GM23338 (cell line): ENCODE data around the gene SUSD2. TPM values are rescaled to one million over a fixed set of nuclear protein-coding genes. Genes with fewer than 3 reads are reported as not detected.

Experiments
- ATAC-seq: fragments of 200-7000 bp; cut with Tn5 transposase; 3 replicates; pipeline ENCODE4 v1.9.1; 2020
- DNase-seq: peaks from one replicate; pipeline ENCODE4 v3.0.0-alpha.2; 2015; ENCODE audit warnings: low spot score
- H2AFZ ChIP-seq: fragments of 200-600 bp; sonication (generic); 2 replicates; pipeline ENCODE4 v1.8.0; 2016; ENCODE audit warnings: antibody characterized with exemption, mild to moderate bottlenecking, moderate library complexity
- H3F3A ChIP-seq: fragments of 200-600 bp; sonication (generic); replicated peaks from 2 replicates; pipeline ENCODE4 v1.8.0; 2017; ENCODE audit warnings: antibody characterized with exemption, mixed run types, low read depth
- H3K27ac ChIP-seq: fragments of 200-600 bp; sonication (generic); 2 replicates; pipeline ENCODE4 v1.6.1; 2016; ENCODE audit warnings: low read depth
- H3K27me3 ChIP-seq: fragments of 200-600 bp; sonication (generic); 2 replicates; pipeline ENCODE4 v1.8.0; 2016; ENCODE audit warnings: mild to moderate bottlenecking, mixed run types, moderate library complexity; ENCODE audit not compliant: insufficient read depth
- H3K36me3 ChIP-seq: fragments of 200-600 bp; sonication (generic); 2 replicates; pipeline ENCODE4 v1.8.0; 2016; ENCODE audit warnings: mild to moderate bottlenecking; ENCODE audit not compliant: insufficient read depth
- H3K4me1 ChIP-seq: fragments of 200-600 bp; sonication (generic); 2 replicates; pipeline ENCODE4 v1.8.0; 2016; ENCODE audit warnings: mild to moderate bottlenecking, moderate library complexity; ENCODE audit not compliant: insufficient read depth
- H3K4me2 ChIP-seq: fragments of 200-600 bp; sonication (generic); 2 replicates; pipeline ENCODE4 v1.7.1; 2017; ENCODE audit warnings: mixed run types
- H3K4me3 ChIP-seq: fragments of 200-600 bp; sonication (generic); 2 replicates; pipeline ENCODE4 v1.6.1; 2016; ENCODE audit warnings: mixed run types
- H3K79me2 ChIP-seq: fragments of 200-600 bp; sonication (generic); replicated peaks from 2 replicates; pipeline ENCODE4 v1.8.0; 2017; ENCODE audit warnings: mild to moderate bottlenecking; ENCODE audit not compliant: insufficient read depth
- H3K9me2 ChIP-seq: fragments of 200-600 bp; sonication (generic); 2 replicates; pipeline ENCODE4 v1.8.0; 2017; ENCODE audit not compliant: insufficient read depth
- H4K20me1 ChIP-seq: fragments of 200-600 bp; sonication (generic); replicated peaks from 2 replicates; pipeline ENCODE4 v1.8.0; 2017; ENCODE audit warnings: mild to moderate bottlenecking; ENCODE audit not compliant: insufficient read depth
- H3K27ac Mint-ChIP-seq: 2 replicates; pipeline ENCODE4 v1.8.0; 2020; ENCODE audit warnings: inconsistent platforms, mild to moderate bottlenecking, moderate library complexity, mixed read lengths
- H3K27me3 Mint-ChIP-seq: 3 replicates; pipeline ENCODE4 v1.8.0; 2022; ENCODE audit warnings: low read depth, mild to moderate bottlenecking, moderate library complexity, mixed read lengths, inconsistent platforms; ENCODE audit not compliant: insufficient read depth, poor library complexity
- H3K36me3 Mint-ChIP-seq: 3 replicates; pipeline ENCODE4 v1.8.0; 2021; ENCODE audit warnings: low read depth, mild to moderate bottlenecking, inconsistent platforms, moderate library complexity, mixed read lengths
- H3K4me1 Mint-ChIP-seq: 3 replicates; pipeline ENCODE4 v1.8.0; 2020; ENCODE audit warnings: mild to moderate bottlenecking, inconsistent platforms, mixed read lengths
- H3K4me3 Mint-ChIP-seq: 3 replicates; pipeline ENCODE4 v1.8.0; 2021; ENCODE audit warnings: moderate library complexity, mild to moderate bottlenecking, inconsistent platforms, mixed read lengths
- H3K9me3 Mint-ChIP-seq: 3 replicates; pipeline ENCODE4 v1.8.0; 2020; ENCODE audit warnings: moderate library complexity, mild to moderate bottlenecking, inconsistent platforms, mixed read lengths
- EZH2 ChIP-seq: fragments of 200-600 bp; sonication (generic); IDR thresholded peaks from one replicate; pipeline ENCODE4 v1.8.0; 2017; ENCODE audit warnings: antibody characterized with exemption, mild to moderate bottlenecking, low read depth; ENCODE audit not compliant: unreplicated experiment
- EZH2phosphoT487 ChIP-seq: fragments of 200-600 bp; sonication (generic); IDR thresholded peaks from one replicate; pipeline ENCODE4 v1.8.1; 2018; ENCODE audit warnings: antibody characterized with exemption; ENCODE audit not compliant: unreplicated experiment
- NANOG ChIP-seq: IDR thresholded peaks from 2 replicates; pipeline ENCODE4 v1.6.1; 2016; ENCODE audit warnings: antibody characterized with exemption, borderline replicate concordance
- polyA plus RNA-seq: library from polyadenylated mRNA; unstranded; fragments of >200 nt; fragmentation: Nextera tagmentation; extraction: Ambion mirVana; gene quantifications from 2 replicates; pipeline ENCODE4 v1.2.1, GENCODE V29; 2016
- total RNA-seq: library from RNA; depleted of rRNA; stranded (reverse); fragments of >200 nt; shearing (Covaris generic); gene quantifications from 2 replicates; pipeline ENCODE4 v1.2.3, GENCODE V29; 2014
- TF ChIP-seq, protein P1 (sequence below): fragments of 250-450 bp; sonication (Bioruptor Pico); IDR thresholded peaks from 2 replicates; pipeline ENCODE4 v1.5.0; 2020; ENCODE audit warnings: mild to moderate bottlenecking, moderate library complexity
- TF ChIP-seq, protein P2 (sequence below): IDR thresholded peaks from one replicate; pipeline ENCODE4 v1.6.1; 2018; ENCODE audit warnings: antibody characterized with exemption; ENCODE audit not compliant: unreplicated experiment
- TF ChIP-seq, protein P3 (sequence below), 2 experiments: fragments of 200-600 bp in 1 of 2; sonication (generic) in 1 of 2; conservative IDR thresholded peaks; 2 replicates each; pipeline versions ENCODE4 v1.5.1 to v1.6.1; 2016 to 2017; ENCODE audit warnings: antibody characterized with exemption in 2 of 2, low read depth in 2 of 2, mild to moderate bottlenecking in 2 of 2, moderate library complexity in 1 of 2
- TF ChIP-seq, protein P4 (sequence below): IDR thresholded peaks from 2 replicates; pipeline ENCODE4 v1.6.1; 2016; ENCODE audit warnings: antibody characterized with exemption

Gene SUSD2
- total and polyA plus RNA-seq, 2 experiments from 2014 or later: 0.74 to 2.1 TPM

DNA sequence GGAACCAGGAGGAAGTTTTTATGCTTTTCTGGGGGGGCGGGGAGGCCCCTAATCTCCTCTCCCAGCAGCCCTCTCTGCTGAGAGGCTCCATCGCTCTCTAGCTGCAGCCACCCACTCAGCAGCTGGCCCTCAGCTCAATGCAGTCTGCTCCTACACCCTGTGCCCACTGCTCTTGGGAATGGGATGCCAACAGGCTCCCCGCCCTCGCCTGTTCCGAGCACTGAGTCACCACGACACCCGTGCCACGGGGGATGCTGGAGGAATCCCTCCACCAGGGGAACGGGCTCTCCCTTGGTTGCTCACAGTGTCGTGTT, 23.5 kb upstream of the SUSD2 start:
- H2AFZ ChIP-seq: no peak overlapping the region
- peaks cover 19% of the 10 kb centered on the region for H3K27me3 Mint-ChIP-seq
- ATAC-seq (no peak), DNase-seq (no peak)
- no peak overlapping the region for H3K4me3 ChIP-seq
- no peaks in the 10 kb centered on the region for H3K79me2 ChIP-seq
- no peak for TF ChIP-seq EZH2
- TF ChIP-seq, protein P1, sequence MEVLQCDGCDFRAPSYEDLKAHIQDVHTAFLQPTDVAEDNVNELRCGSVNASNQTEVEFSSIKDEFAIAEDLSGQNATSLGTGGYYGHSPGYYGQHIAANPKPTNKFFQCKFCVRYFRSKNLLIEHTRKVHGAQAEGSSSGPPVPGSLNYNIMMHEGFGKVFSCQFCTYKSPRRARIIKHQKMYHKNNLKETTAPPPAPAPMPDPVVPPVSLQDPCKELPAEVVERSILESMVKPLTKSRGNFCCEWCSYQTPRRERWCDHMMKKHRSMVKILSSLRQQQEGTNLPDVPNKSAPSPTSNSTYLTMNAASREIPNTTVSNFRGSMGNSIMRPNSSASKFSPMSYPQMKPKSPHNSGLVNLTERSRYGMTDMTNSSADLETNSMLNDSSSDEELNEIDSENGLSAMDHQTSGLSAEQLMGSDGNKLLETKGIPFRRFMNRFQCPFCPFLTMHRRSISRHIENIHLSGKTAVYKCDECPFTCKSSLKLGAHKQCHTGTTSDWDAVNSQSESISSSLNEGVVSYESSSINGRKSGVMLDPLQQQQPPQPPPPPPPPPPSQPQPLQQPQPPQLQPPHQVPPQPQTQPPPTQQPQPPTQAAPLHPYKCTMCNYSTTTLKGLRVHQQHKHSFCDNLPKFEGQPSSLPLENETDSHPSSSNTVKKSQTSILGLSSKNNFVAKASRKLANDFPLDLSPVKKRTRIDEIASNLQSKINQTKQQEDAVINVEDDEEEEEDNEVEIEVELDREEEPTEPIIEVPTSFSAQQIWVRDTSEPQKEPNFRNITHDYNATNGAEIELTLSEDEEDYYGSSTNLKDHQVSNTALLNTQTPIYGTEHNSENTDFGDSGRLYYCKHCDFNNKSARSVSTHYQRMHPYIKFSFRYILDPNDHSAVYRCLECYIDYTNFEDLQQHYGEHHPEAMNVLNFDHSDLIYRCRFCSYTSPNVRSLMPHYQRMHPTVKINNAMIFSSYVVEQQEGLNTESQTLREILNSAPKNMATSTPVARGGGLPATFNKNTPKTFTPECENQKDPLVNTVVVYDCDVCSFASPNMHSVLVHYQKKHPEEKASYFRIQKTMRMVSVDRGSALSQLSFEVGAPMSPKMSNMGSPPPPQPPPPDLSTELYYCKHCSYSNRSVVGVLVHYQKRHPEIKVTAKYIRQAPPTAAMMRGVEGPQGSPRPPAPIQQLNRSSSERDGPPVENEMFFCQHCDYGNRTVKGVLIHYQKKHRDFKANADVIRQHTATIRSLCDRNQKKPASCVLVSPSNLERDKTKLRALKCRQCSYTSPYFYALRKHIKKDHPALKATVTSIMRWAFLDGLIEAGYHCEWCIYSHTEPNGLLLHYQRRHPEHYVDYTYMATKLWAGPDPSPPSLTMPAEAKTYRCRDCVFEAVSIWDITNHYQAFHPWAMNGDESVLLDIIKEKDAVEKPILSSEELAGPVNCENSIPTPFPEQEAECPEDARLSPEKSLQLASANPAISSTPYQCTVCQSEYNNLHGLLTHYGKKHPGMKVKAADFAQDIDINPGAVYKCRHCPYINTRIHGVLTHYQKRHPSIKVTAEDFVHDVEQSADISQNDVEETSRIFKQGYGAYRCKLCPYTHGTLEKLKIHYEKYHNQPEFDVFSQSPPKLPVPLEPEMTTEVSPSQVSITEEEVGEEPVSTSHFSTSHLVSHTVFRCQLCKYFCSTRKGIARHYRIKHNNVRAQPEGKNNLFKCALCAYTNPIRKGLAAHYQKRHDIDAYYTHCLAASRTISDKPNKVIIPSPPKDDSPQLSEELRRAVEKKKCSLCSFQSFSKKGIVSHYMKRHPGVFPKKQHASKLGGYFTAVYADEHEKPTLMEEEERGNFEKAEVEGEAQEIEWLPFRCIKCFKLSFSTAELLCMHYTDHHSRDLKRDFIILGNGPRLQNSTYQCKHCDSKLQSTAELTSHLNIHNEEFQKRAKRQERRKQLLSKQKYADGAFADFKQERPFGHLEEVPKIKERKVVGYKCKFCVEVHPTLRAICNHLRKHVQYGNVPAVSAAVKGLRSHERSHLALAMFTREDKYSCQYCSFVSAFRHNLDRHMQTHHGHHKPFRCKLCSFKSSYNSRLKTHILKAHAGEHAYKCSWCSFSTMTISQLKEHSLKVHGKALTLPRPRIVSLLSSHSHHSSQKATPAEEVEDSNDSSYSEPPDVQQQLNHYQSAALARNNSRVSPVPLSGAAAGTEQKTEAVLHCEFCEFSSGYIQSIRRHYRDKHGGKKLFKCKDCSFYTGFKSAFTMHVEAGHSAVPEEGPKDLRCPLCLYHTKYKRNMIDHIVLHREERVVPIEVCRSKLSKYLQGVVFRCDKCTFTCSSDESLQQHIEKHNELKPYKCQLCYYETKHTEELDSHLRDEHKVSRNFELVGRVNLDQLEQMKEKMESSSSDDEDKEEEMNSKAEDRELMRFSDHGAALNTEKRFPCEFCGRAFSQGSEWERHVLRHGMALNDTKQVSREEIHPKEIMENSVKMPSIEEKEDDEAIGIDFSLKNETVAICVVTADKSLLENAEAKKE: no peak
- no peak for TF ChIP-seq NANOG
- TF ChIP-seq, protein P2, sequence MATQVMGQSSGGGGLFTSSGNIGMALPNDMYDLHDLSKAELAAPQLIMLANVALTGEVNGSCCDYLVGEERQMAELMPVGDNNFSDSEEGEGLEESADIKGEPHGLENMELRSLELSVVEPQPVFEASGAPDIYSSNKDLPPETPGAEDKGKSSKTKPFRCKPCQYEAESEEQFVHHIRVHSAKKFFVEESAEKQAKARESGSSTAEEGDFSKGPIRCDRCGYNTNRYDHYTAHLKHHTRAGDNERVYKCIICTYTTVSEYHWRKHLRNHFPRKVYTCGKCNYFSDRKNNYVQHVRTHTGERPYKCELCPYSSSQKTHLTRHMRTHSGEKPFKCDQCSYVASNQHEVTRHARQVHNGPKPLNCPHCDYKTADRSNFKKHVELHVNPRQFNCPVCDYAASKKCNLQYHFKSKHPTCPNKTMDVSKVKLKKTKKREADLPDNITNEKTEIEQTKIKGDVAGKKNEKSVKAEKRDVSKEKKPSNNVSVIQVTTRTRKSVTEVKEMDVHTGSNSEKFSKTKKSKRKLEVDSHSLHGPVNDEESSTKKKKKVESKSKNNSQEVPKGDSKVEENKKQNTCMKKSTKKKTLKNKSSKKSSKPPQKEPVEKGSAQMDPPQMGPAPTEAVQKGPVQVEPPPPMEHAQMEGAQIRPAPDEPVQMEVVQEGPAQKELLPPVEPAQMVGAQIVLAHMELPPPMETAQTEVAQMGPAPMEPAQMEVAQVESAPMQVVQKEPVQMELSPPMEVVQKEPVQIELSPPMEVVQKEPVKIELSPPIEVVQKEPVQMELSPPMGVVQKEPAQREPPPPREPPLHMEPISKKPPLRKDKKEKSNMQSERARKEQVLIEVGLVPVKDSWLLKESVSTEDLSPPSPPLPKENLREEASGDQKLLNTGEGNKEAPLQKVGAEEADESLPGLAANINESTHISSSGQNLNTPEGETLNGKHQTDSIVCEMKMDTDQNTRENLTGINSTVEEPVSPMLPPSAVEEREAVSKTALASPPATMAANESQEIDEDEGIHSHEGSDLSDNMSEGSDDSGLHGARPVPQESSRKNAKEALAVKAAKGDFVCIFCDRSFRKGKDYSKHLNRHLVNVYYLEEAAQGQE: no peak
- TF ChIP-seq, protein P3, sequence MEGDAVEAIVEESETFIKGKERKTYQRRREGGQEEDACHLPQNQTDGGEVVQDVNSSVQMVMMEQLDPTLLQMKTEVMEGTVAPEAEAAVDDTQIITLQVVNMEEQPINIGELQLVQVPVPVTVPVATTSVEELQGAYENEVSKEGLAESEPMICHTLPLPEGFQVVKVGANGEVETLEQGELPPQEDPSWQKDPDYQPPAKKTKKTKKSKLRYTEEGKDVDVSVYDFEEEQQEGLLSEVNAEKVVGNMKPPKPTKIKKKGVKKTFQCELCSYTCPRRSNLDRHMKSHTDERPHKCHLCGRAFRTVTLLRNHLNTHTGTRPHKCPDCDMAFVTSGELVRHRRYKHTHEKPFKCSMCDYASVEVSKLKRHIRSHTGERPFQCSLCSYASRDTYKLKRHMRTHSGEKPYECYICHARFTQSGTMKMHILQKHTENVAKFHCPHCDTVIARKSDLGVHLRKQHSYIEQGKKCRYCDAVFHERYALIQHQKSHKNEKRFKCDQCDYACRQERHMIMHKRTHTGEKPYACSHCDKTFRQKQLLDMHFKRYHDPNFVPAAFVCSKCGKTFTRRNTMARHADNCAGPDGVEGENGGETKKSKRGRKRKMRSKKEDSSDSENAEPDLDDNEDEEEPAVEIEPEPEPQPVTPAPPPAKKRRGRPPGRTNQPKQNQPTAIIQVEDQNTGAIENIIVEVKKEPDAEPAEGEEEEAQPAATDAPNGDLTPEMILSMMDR (conservative IDR thresholded peaks at IDR 0.05; ENCODE audit: low read depth in 2 of 2): no peak
- TF ChIP-seq, protein P4, sequence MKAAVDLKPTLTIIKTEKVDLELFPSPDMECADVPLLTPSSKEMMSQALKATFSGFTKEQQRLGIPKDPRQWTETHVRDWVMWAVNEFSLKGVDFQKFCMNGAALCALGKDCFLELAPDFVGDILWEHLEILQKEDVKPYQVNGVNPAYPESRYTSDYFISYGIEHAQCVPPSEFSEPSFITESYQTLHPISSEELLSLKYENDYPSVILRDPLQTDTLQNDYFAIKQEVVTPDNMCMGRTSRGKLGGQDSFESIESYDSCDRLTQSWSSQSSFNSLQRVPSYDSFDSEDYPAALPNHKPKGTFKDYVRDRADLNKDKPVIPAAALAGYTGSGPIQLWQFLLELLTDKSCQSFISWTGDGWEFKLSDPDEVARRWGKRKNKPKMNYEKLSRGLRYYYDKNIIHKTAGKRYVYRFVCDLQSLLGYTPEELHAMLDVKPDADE: no peak
- TF ChIP-seq EZH2phosphoT487: no peak
- peaks cover 37% of the 10 kb centered on the region for H3K4me1 Mint-ChIP-seq
- H3K27me3 ChIP-seq: peaks cover 11% of the 10 kb centered on the region; the same call in 1 of the 2 replicates
- no peaks in the 10 kb centered on the region for H4K20me1 ChIP-seq
- H3K27ac Mint-ChIP-seq: no peak overlapping the region
- H3K4me3 Mint-ChIP-seq: peak overlapping the region; percentile 34; the same call in 1 of the 3 replicates
- 0 out of 2 replicates have a peak, but pooled peaks cover 2% of the 10 kb centered on the region for H3F3A ChIP-seq
- no peaks in the 10 kb centered on the region for H3K9me3 Mint-ChIP-seq
- H3K4me2 ChIP-seq: peak overlapping the region; percentile 97
- H3K4me1 ChIP-seq: peaks cover 18% of the 10 kb centered on the region
- no peaks in the 10 kb centered on the region for H3K36me3 ChIP-seq
- no peaks in the 10 kb centered on the region for H3K9me2 ChIP-seq
- no peaks in the 10 kb centered on the region for H3K36me3 Mint-ChIP-seq
- no peak overlapping the region for H3K27ac ChIP-seq
